HG03103 (cell line): ENCODE measurements around the gene MAGI2.
"Not testable (repeated sequence)": the region's sequence is repeated elsewhere in the genome, so short reads cannot be mapped to it uniquely, and the experiment has no call there.

Source experiments
- ATAC-seq: cut with Tn5 transposase; IDR thresholded peaks from one replicate; pipeline ENCODE4 v1.9.1; 2021; ENCODE audit warnings: low read depth; ENCODE audit not compliant: unreplicated experiment

Gene MAGI2

GRCh38 chr7:78529392-78529791, 924.1 kb downstream of the MAGI2 start:
- ATAC-seq = no peak

GRCh38 chr7:78528964-78529363, 924.5 kb downstream of the MAGI2 start:
- no peak for ATAC-seq

- no peak for ATAC-seq
These were observed 929.5 kb downstream of the MAGI2 start for GRCh38 chr7:78523930-78524329.

GRCh38 chr7:78521961-78522360, 931.5 kb downstream of the MAGI2 start:
- ATAC-seq = no peak

- no peak for ATAC-seq
These were observed 937.0 kb downstream of the MAGI2 start for GRCh38 chr7:78516450-78516849.

- no peak for ATAC-seq
These were observed 938.8 kb downstream of the MAGI2 start for GRCh38 chr7:78514634-78515033.

GRCh38 chr7:78510580-78511188, 942.8 kb downstream of the MAGI2 start:
- ATAC-seq = peak; percentile 68

GRCh38 chr7:78503301-78503700, 950.2 kb downstream of the MAGI2 start:
- not testable (repeated sequence) for ATAC-seq

- ATAC-seq = no peak
These were observed 952.4 kb downstream of the MAGI2 start for GRCh38 chr7:78501064-78501463.

- no peak for ATAC-seq
These were observed 953.5 kb downstream of the MAGI2 start for GRCh38 chr7:78499971-78500370.

- ATAC-seq = no peak
These were observed 954.2 kb downstream of the MAGI2 start for GRCh38 chr7:78499283-78499682.

GRCh38 chr7:78497728-78498427, 955.6 kb downstream of the MAGI2 start:
- no peak for ATAC-seq

GRCh38 chr7:78496096-78496630, 957.3 kb downstream of the MAGI2 start:
- ATAC-seq = no peak

- ATAC-seq = no peak
These were observed 960.1 kb downstream of the MAGI2 start for GRCh38 chr7:78493401-78493800.

- ATAC-seq = no peak
These were observed 961.3 kb downstream of the MAGI2 start for GRCh38 chr7:78492146-78492545.

GRCh38 chr7:78490524-78490923, 962.9 kb downstream of the MAGI2 start:
- ATAC-seq = no peak

- ATAC-seq = no peak
These were observed 963.8 kb downstream of the MAGI2 start for GRCh38 chr7:78489476-78490240.

GRCh38 chr7:78487464-78487863, 966.0 kb downstream of the MAGI2 start:
- ATAC-seq = no peak

GRCh38 chr7:78479348-78479747, 974.1 kb downstream of the MAGI2 start:
- ATAC-seq = no peak

GRCh38 chr7:78476851-78477405, 976.5 kb downstream of the MAGI2 start:
- no peak for ATAC-seq
